ENCODE results near the gene ZNF730.
"Not testable (repeated sequence)": the region's sequence is repeated elsewhere in the genome, so short reads cannot be mapped to it uniquely, and the experiment has no call there.

ZNF730 gene

GRCh38 chr19:23116802-23117571, at the start of gene ZNF730:
TSS of gene ZNF730 (plus strand) at chr19:23117025. CDS start at chr19:23117174, 149 bp downstream.
- DNase-seq = peak; percentile 77 to 78

- peak; percentile 28 to 44 for DNase-seq
These were observed 46.3 kb upstream of the ZNF730 start for GRCh38 chr19:23070353-23071146.

GRCh38 chr19:23071147-23071511, 45.7 kb upstream of the ZNF730 start:
- peak; percentile 17 to 19 for DNase-seq

- DNase-seq = peak; percentile 23 to 32
These were observed 41.6 kb upstream of the ZNF730 start for GRCh38 chr19:23075031-23075733.

- not testable (repeated sequence) for DNase-seq
These were observed 39.0 kb upstream of the ZNF730 start for GRCh38 chr19:23077776-23078175.

- DNase-seq = no peak
These were observed 23.0 kb upstream of the ZNF730 start for GRCh38 chr19:23093832-23094231.

GRCh38 chr19:23095418-23095817, 21.4 kb upstream of the ZNF730 start:
- no peak for DNase-seq

GRCh38 chr19:23098286-23098685, 18.5 kb upstream of the ZNF730 start:
- no peak for DNase-seq

- DNase-seq = no peak
These were observed 17.8 kb upstream of the ZNF730 start for GRCh38 chr19:23098988-23099387.

- DNase-seq = no peak
These were observed 16.9 kb upstream of the ZNF730 start for GRCh38 chr19:23099966-23100365.

GRCh38 chr19:23101241-23101640, 15.6 kb upstream of the ZNF730 start:
- DNase-seq = no peak

GRCh38 chr19:23118400-23118799, 1.6 kb downstream of the ZNF730 start:
- no peak for DNase-seq

GRCh38 chr19:23134211-23134610, 17.4 kb downstream of the ZNF730 start:
- DNase-seq = not testable (repeated sequence)

GRCh38 chr19:23145617-23146415, 29.0 kb downstream of the ZNF730 start:
- DNase-seq = no peak

- DNase-seq = no peak
These were observed 43.9 kb downstream of the ZNF730 start for GRCh38 chr19:23160766-23161165.

GRCh38 chr19:23168286-23168685, 51.5 kb downstream of the ZNF730 start:
- DNase-seq = not testable (repeated sequence)

- no peak for DNase-seq
These were observed 66.4 kb downstream of the ZNF730 start for GRCh38 chr19:23183251-23183650.

- DNase-seq = no peak
These were observed 73.5 kb downstream of the ZNF730 start for GRCh38 chr19:23190341-23190740.

All from activated T-cell treated with anti-CD3 and anti-CD28 coated beads, Interleukin-2, amount 50 U/mL, for 48 hours (primary cell).